ENCODE results near the gene TRAK1.
A peak's percentile ranks its signal among the peaks of the same experiment; 100 is the strongest.

The TRAK1 gene

DNA sequence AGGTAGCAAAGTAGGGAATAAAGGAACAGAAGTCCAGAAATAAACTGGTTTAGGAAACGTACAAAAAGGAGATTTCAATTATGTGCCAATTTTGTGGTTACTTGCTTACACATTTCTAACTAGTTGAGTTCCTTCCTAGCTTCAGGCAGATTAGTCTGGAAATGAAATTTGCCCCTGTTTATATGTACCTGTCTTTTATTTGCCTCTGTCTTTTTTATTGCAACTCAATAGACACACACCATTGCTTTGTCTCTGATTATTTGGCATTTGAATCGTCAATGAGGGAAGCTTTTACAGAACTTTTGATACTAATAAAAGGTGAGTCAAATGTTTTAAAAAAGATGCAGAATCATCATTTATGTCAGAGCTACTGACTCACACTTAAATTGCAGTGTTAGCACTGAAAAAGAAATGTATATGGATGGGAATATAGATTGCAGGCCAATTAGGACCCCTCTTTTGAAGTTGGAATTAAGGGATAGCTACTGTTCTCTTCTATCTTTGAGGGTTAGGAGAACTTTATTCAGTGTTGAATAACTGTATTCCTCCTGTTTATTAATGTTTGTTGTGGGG is 60.5 kb downstream of the TRAK1 start:
- H3K27ac ChIP-seq = no peak overlapping the region
- H3K4me3 ChIP-seq (ENCODE audit: low read depth, low read length) = no peak overlapping the region
- TF ChIP-seq, protein P1, sequence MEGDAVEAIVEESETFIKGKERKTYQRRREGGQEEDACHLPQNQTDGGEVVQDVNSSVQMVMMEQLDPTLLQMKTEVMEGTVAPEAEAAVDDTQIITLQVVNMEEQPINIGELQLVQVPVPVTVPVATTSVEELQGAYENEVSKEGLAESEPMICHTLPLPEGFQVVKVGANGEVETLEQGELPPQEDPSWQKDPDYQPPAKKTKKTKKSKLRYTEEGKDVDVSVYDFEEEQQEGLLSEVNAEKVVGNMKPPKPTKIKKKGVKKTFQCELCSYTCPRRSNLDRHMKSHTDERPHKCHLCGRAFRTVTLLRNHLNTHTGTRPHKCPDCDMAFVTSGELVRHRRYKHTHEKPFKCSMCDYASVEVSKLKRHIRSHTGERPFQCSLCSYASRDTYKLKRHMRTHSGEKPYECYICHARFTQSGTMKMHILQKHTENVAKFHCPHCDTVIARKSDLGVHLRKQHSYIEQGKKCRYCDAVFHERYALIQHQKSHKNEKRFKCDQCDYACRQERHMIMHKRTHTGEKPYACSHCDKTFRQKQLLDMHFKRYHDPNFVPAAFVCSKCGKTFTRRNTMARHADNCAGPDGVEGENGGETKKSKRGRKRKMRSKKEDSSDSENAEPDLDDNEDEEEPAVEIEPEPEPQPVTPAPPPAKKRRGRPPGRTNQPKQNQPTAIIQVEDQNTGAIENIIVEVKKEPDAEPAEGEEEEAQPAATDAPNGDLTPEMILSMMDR (IDR thresholded peaks at IDR 0.05; ENCODE audit: low read depth, low read length, missing control alignments) = no peak
- no peak for DNase-seq
- H3K36me3 ChIP-seq (replicated peaks) = no peaks in the 10 kb centered on the region
- in situ Hi-C loops (cut with HindIII; ENCODE audit: low pct_ligation_motif_present, low sequenced_read_pairs) = no loop called here
- H3K27me3 ChIP-seq (replicated peaks) = no peaks in the 10 kb centered on the region

DNA sequence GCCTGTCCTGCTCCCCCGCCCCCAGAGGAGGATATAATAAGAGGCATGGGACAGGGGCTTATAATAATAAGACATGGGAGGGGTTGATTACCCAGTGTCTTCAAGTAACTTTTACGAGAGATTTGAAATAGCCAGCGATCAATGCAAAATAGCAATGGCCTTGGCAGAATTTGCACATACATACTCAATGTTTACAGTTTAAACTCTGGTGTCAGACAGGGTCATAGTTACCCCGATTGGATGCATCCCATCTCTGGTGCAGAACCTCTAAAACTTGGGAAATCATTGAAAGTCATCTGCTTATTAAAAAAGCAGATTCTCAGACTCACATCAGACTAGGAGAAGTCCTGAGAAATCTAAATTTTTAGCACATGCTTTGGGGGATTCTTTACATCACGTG is 61.0 kb downstream of the TRAK1 start:
- Histone ChIP-seq H3K27ac (no peak overlapping the region), H3K4me3 (ENCODE audit: low read depth, low read length) (no peak overlapping the region), H3K36me3 (replicated peaks) (no peaks in the 10 kb centered on the region), H3K27me3 (replicated peaks) (no peaks in the 10 kb centered on the region)
- in situ Hi-C loops (cut with HindIII; ENCODE audit: low pct_ligation_motif_present, low sequenced_read_pairs) = no loop called here
- TF ChIP-seq, protein P1 (IDR thresholded peaks at IDR 0.05; ENCODE audit: low read depth, low read length, missing control alignments) = no peak
- no peak for DNase-seq

DNA sequence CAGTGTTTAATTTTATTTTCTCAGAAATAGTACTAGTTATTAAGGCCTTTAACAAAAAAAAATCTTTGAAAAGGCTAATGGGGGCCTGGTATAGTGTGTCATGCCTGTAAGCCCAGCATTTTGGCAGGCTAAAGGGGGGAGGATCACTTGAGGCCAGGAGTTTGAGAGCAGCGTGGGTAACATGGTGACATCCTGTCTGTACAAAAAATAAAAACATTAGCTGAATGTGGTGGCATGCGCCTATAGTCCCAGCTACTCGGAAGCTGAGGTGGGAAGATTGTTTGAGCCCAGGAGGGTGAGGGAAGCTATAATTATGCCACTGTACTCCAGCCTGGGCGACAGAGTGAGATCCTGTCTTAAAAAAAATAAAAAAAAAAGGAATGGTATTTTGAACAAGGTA is 61.9 kb downstream of the TRAK1 start:
- in situ Hi-C loops (cut with HindIII; ENCODE audit: low pct_ligation_motif_present, low sequenced_read_pairs) = no loop called here
- TF ChIP-seq, protein P1 (IDR thresholded peaks at IDR 0.05; ENCODE audit: low read depth, low read length, missing control alignments) = no peak

DNA sequence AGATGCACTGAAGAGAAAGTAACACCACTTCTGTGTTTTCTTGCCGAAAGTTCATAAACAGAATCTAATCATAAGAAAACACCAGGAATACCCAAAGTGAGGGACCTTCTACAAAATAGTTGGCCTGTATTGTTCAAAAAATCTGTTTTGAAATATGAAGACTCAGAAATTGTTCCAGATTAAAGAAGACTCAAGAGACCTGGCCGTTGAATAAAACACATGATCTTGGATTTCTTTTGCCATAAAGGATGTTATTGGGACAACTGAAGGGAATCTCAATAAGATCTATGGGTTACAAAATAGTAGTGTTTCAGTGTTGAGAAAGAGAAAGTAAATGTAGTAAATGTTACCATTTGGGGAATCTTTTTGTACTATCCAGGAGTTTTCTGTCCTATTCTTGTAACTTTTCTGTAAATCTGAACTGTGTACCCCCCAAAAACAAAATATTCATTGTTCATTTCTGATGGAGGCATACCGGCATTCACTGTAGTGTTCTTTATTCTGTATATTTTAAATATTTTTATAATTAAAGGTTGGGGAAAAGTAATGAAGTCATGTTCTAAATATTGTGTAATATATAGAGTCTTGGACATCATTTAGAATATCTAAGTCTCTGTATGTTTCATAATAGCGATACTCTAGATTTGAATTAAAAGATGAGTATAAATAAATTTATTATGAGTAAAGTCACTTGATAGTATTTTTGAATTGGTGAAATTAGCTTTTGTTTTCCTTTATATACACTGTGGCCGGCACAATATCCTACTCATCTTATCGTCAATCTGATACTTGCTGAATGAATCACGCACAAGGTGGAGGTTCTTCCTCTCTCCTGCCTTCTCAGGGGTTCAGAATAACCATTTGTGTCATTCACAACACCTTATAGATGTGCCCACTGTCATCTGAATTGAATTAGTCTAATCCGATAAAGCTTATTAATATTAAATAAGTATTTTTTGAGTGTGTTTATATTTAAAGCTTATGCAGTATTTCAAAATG is 66.7 kb downstream of the TRAK1 start:
- peak; percentile 20 for DNase-seq
- Histone ChIP-seq H3K27me3 (replicated peaks) (no peaks in the 10 kb centered on the region), H3K36me3 (replicated peaks) (no peaks in the 10 kb centered on the region), H3K4me3 (ENCODE audit: low read depth, low read length) (no peak overlapping the region), H3K27ac (no peak overlapping the region)
- TF ChIP-seq, protein P1 (IDR thresholded peaks at IDR 0.05; ENCODE audit: low read depth, low read length, missing control alignments) = no peak
- in situ Hi-C loops (cut with HindIII; ENCODE audit: low pct_ligation_motif_present, low sequenced_read_pairs) = no loop called here

More for the DNA sequence above, 61.9 kb downstream of the TRAK1 start:
- no peak for DNase-seq
- no peak overlapping the region for H3K4me3 ChIP-seq (ENCODE audit: low read depth, low read length)
- no peak overlapping the region for H3K27ac ChIP-seq
- H3K27me3 ChIP-seq (replicated peaks) = no peaks in the 10 kb centered on the region
- no peaks in the 10 kb centered on the region for H3K36me3 ChIP-seq (replicated peaks)

DNA sequence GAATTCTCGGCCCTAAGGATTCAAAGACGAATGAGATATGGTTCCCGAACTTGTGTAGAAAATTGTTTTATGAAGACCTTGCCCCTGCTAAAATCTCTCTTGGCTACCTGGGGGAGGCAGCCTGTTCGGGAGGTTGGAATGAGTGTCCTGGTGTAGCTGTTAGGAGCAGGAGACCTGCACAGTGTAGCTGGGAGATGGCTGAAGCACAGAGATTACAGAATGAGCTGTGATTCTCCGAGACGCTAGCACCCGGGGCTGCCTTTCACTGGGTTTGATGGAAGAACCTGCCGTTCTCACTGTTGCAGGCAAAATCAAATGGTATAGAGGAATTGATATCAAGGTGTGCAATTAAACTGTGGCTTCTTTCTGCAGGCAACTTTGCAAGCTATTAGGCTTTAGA is 68.0 kb downstream of the TRAK1 start:
- TF ChIP-seq, protein P1 (IDR thresholded peaks at IDR 0.05; ENCODE audit: low read depth, low read length, missing control alignments) = no peak
- no peaks in the 10 kb centered on the region for H3K27me3 ChIP-seq (replicated peaks)
- no peak overlapping the region for H3K27ac ChIP-seq
- H3K4me3 ChIP-seq (ENCODE audit: low read depth, low read length) = no peak overlapping the region
- no peak for DNase-seq
- no peaks in the 10 kb centered on the region for H3K36me3 ChIP-seq (replicated peaks)
- in situ Hi-C loops (cut with HindIII; ENCODE audit: low pct_ligation_motif_present, low sequenced_read_pairs) = no loop called here
